Erythroblast (primary cell): ENCODE data around the gene PKN1.

Experiments
- DNase-seq, 2 experiments: peaks; one replicate each; lab custom pipeline; 2025; lab: John Stamatoyannopoulos, UW
- GATA1 ChIP-seq: IDR thresholded peaks from 2 replicates; pipeline ENCODE4 v1.6.1; 2011; ENCODE audit warnings: low read depth, mild to moderate bottlenecking, control low read depth, low read length, moderate library complexity
- POLR2A ChIP-seq: IDR thresholded peaks from 2 replicates; pipeline ENCODE4 v1.6.1; 2011; ENCODE audit warnings: mild to moderate bottlenecking, low read length

Gene PKN1

GRCh38 chr19:14411161-14411937, 21.8 kb upstream of the PKN1 start:
- no peak for TF ChIP-seq GATA1
- TF ChIP-seq POLR2A, result no peak
- no peak for DNase-seq

GRCh38 chr19:14411938-14412245, 21.2 kb upstream of the PKN1 start:
- no peak for TF ChIP-seq POLR2A
- no peak for DNase-seq

GRCh38 chr19:14412324-14412995, 20.6 kb upstream of the PKN1 start:
- no peak for DNase-seq
- no peak for TF ChIP-seq GATA1

- TF ChIP-seq POLR2A (no peak), GATA1 (no peak)
- DNase-seq, result no peak
Observed at GRCh38 chr19:14412996-14413692, 20.0 kb upstream of the PKN1 start.

- DNase-seq, result no peak
- TF ChIP-seq GATA1, result no peak
Observed at GRCh38 chr19:14413693-14414181, 19.4 kb upstream of the PKN1 start.

- TF ChIP-seq GATA1, result no peak
- TF ChIP-seq POLR2A, result no peak
- DNase-seq, result no peak
Observed at GRCh38 chr19:14414926-14415690, 18.0 kb upstream of the PKN1 start.

- TF ChIP-seq GATA1 (no peak), POLR2A (no peak)
Observed at GRCh38 chr19:14416817-14417231, 16.3 kb upstream of the PKN1 start.

GRCh38 chr19:14418856-14419105, 14.3 kb upstream of the PKN1 start:
- DNase-seq, result no peak
- TF ChIP-seq GATA1 (no peak), POLR2A (no peak)

More at GRCh38 chr19:14416817-14417231, 16.3 kb upstream of the PKN1 start:
- DNase-seq, result peak in 1 of 2 experiments; percentile 22

GRCh38 chr19:14419106-14419813, 13.8 kb upstream of the PKN1 start, which contains the start of gene DDX39A:
Gene DDX39A, minus strand, starts transcription at chr19:14419341. Its CDS starts 6,121 bp downstream, at chr19:14413220.
- peak; percentile 99 to 100 for DNase-seq
- peak; percentile 92 for TF ChIP-seq POLR2A
- no peak for TF ChIP-seq GATA1

- TF ChIP-seq POLR2A (no peak), GATA1 (no peak)
- DNase-seq, result peak; percentile 86 to 89
Observed at GRCh38 chr19:14425696-14426138, 7.4 kb upstream of the PKN1 start.

GRCh38 chr19:14427461-14427860, 5.6 kb upstream of the PKN1 start:
- no peak for TF ChIP-seq GATA1
- TF ChIP-seq POLR2A, result no peak
- no peak for DNase-seq

- TF ChIP-seq POLR2A (no peak), GATA1 (no peak)
- no peak for DNase-seq
Observed at GRCh38 chr19:14428882-14429416, 4.2 kb upstream of the PKN1 start.

- DNase-seq, result no peak
Observed at GRCh38 chr19:14430712-14431111, 2.4 kb upstream of the PKN1 start.

More at GRCh38 chr19:14430712-14431111, 2.4 kb upstream of the PKN1 start:
- no peak for TF ChIP-seq GATA1
- no peak for TF ChIP-seq POLR2A
